Activated CD4-positive, alpha-beta T cell treated with anti-CD3 and anti-CD28 coated beads, Interleukin-2, amount 50 U/mL, for 16 hours (primary cell): ENCODE measurements around the gene IFI44.

Experiments
- DNase-seq: peaks from one replicate; pipeline ENCODE4 v3.0.0-alpha.2; 2020

The IFI44 gene

GRCh38 chr1:78712467-78713051 is 62.9 kb downstream of the IFI44 start:
- no peak for DNase-seq

- no peak for DNase-seq
These were observed 63.7 kb downstream of the IFI44 start for GRCh38 chr1:78713297-78713696.
